Urinary bladder (tissue), 4 donors: ENCODE data around the gene TNS3. TPM values are rescaled to one million over a fixed set of nuclear protein-coding genes. Genes with fewer than 3 reads are reported as not detected.

Experiments used
- DNase-seq: peaks from one replicate; pipeline ENCODE4 v3.0.0-alpha.2; 2015; ENCODE audit errors: extremely low spot score
- H3K27ac ChIP-seq: one replicate; pipeline ENCODE4 v1.5.1; 2013; ENCODE audit warnings: low read depth, mild to moderate bottlenecking, moderate library complexity
- H3K36me3 ChIP-seq: one replicate; pipeline ENCODE4 v1.6.1; 2013; ENCODE audit warnings: mild to moderate bottlenecking, moderate library complexity; ENCODE audit not compliant: insufficient read depth
- H3K4me1 ChIP-seq: one replicate; pipeline ENCODE4 v1.6.1; 2013; ENCODE audit warnings: mild to moderate bottlenecking, moderate library complexity; ENCODE audit not compliant: insufficient read depth
- H3K4me3 ChIP-seq: one replicate; pipeline ENCODE4 v1.5.1; 2013; ENCODE audit warnings: low read depth, low read length
- WGBS: extraction: QIAGEN DNeasy Blood & Tissue Kit; methylation state at CpG from one replicate; pipeline ENCODE4 v1.1.7; 2013; 5-methylcytosine and 5-hydroxymethylcytosine counted together
- polyA plus RNA-seq: library from polyadenylated mRNA; stranded (reverse); fragments of 200-250 nt; gene quantifications from one replicate; pipeline ENCODE4 v1.2.3, GENCODE V29; 2013
- total RNA-seq: library from RNA; depleted of rRNA; stranded (reverse); fragments of >200 nt; gene quantifications from one replicate; pipeline ENCODE4 v1.2.3, GENCODE V29; 2014
- donor health status: healthy with polysubstance abuse.
- donor health status: healthy.

The TNS3 gene
- total and polyA plus RNA-seq, 2 donors, result 15.5 to 71.3 TPM

DNA sequence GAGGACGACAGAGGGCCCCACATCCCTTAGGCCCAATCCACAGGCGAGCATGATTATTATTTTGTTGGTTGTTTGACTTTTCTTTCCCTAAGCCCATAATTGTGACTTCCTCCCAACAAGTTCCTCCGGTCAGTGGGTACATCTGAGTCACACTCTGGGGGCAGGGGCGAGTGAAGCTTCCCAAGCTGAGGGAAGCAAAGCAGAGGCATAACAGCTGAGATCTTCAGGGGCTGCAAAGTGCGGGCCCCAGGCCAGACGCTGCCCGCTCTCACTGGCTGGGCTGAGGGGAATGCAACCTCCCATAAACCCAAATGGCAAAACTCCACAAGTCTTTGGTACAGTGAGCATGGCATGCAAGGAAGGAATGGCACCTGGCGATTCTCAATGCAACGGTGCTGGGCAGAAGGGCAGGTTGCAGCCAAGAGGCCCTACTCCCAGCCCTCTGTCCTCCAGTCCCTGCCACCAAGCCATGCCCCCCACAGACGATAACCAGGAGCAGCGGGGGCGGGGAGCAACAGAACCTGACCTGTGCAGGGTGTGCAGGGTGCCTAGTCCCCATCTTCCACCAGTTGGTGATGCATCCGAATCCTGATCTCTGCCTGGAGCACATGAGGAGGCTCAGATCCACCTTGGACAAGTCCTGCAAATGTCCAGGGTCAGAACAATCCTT, 25.3 kb downstream of the TNS3 start:
- no peak for DNase-seq
- Histone ChIP-seq H3K27ac (no peak overlapping the region), H3K4me3 (no peak overlapping the region), H3K4me1 (peaks cover 1% of the 10 kb centered on the region), H3K36me3 (no peaks in the 10 kb centered on the region)
- WGBS, result 86% methylated on average over 13 of the region's 13 CpGs

DNA sequence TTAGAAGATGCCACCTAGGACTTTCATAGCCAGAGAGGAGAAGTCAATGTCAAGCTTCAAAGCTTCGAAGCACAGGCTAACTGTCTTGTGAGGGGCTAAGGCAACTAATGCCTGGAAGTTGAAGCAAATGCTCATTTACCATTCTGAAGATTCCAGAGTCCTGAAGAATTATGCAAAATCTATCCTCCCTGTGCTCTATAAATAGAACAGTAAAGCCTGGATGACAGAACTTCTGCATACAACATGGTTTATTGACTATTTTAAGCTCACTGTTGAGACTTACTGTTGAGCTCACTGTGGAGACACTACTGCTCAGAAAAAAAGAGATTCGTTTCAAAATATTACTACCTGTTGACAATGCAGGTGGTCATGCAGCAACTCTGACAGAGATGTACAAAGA, 28.6 kb downstream of the TNS3 start:
- no peak for DNase-seq
- WGBS, result 71% methylated on average over 2 of the region's 2 CpGs
- H3K27ac ChIP-seq, result no peak overlapping the region

DNA sequence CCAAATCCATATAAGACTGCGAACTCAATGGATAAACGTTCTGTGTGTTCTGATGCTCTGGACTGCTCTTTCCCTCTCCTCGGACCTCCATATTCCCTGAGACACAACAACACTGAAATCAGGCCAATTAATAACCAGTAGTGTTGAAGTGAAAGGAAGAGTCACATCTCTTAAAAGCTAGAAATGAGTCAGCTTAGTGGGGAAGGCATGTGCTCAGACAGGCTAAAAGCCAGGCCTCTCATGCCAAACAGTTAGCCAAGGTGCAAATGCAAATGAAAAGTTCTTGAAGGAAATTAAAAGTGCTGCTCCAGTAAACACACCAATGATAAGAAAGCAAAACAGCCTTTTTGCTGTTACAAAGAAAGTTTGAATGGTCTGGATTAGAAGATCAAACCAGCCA, 29.3 kb downstream of the TNS3 start:
- DNase-seq, result no peak
- Histone ChIP-seq H3K4me3 (no peak overlapping the region), H3K4me1 (peaks cover 1% of the 10 kb centered on the region), H3K36me3 (no peaks in the 10 kb centered on the region), H3K27ac (no peak overlapping the region)
- 57% methylated on average over 3 of the region's 3 CpGs for WGBS

More for the DNA sequence above, 28.6 kb downstream of the TNS3 start:
- no peaks in the 10 kb centered on the region for H3K36me3 ChIP-seq
- peaks cover 1% of the 10 kb centered on the region for H3K4me1 ChIP-seq
- no peak overlapping the region for H3K4me3 ChIP-seq

DNA sequence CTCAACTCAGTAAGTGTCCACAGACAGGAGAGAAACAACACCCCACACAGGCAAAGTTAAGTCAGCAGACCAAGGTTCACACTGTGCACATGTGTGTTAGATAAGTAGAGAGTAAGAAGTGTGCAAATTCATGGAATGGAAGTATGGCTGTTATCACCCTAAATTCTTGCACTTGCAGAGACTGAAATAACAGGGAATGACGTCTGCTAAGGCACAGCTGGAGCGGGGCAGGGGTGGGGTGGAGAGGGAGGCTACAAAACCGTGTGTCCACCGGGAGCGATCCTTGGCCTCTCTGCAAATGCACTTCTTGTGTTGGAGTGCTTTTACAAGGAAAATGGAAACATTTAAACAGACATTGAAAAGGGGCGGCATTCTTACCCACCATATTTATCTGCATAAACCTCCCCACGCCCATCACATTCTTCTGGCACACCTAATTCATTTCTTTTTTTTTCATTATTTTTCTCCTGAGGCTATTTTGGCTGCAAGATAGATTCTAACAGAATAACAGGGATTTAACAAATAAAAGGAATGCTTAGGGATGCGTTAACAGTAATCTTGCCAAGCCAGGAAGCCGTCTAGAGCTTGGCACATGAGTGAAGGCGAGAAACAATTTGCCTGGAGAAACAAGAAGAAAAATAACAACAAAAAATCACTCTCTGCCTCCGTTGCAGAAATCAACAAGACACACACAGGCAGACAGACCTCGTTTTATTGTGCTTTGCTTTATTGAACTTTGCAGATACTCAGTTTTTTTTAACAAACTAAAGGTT, 30.1 kb downstream of the TNS3 start:
- 55% methylated on average over 12 of the region's 12 CpGs for WGBS
- Histone ChIP-seq H3K36me3 (no peaks in the 10 kb centered on the region), H3K4me3 (no peak overlapping the region), H3K27ac (no peak overlapping the region), H3K4me1 (peaks cover 1% of the 10 kb centered on the region)
- DNase-seq, result no peak

DNA sequence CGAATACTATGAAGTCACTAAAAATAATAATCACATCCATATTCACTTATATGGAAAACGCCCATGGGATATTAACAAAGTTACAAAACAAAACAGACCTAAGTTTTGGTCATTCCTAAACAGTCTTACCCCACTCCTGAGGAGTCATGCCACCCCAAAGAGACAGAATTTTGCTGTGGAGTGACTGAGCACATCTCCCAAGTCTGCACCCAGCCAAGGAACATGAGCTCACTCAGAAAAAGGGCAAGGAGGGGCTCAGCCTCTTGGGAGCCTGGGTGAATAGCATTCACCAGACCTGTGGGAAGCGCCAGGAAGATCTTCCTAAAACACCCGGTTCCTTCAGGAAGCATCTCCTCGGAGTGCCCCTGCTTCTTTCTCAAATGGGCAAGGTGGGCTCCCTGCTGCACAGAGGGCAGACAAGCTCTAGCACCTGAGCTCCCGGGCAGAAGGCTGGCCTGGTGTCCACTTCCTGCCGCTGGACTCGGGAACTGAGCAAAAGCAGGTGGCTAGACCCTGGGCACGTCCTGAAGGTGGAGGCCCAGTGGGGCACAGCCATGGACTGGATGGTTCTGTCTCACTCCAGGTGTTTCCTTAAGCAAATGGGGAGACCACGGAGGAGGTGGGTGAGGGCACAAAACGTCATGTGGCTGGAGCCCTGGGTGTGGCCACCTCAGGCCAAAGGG, 31.0 kb downstream of the TNS3 start:
- H3K27ac ChIP-seq, result no peak overlapping the region
- DNase-seq, result no peak

DNA sequence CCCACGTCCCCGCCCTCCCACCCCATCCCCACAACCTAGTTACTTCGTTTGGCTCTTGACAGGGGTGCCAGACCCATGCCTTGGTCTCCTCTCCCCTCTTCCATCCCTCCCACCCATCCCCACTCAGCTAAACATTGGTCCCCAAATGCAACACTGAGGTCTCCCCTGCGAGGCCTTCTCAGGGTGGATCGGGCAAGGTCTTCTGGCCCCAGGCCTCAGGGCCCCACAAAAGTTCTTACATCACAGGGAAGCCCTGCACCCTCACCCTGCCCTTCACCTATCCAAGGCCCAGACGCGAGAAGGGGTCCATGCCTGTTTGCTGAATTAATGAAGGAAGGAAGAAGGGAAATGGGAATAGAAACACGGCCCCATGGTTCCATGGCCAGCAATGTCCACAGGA, 32.0 kb downstream of the TNS3 start:
- DNase-seq, result no peak
- no peak overlapping the region for H3K27ac ChIP-seq
- 94% methylated on average over 8 of the region's 8 CpGs for WGBS
- peaks cover 1% of the 10 kb centered on the region for H3K4me1 ChIP-seq
- H3K4me3 ChIP-seq, result no peak overlapping the region
- H3K36me3 ChIP-seq, result no peaks in the 10 kb centered on the region

More for the DNA sequence above, 31.0 kb downstream of the TNS3 start:
- Histone ChIP-seq H3K36me3 (no peaks in the 10 kb centered on the region), H3K4me1 (peaks cover 1% of the 10 kb centered on the region), H3K4me3 (no peak overlapping the region)
- WGBS, result 81% methylated on average over 11 of the region's 11 CpGs

DNA sequence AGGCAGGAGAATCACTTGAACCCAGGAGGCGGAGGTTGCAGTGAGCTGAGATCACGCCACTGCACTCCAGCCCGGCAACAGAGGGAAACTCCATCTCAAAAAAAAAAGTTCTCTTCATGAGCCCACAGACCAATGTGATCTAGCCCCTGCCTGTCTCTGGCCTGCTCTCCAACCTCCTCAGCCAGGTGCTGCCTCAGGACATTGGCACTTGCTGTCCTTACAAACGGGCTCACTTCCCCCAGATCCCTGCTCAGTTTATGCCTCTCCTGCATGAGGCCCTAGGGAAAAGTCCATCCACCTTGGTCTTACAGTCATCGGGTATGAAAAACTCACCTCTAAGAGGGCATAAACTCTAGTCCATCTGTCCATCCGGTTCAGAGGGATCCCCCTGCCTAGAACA, 32.5 kb downstream of the TNS3 start:
- Histone ChIP-seq H3K4me3 (no peak overlapping the region), H3K36me3 (no peaks in the 10 kb centered on the region), H3K27ac (no peak overlapping the region), H3K4me1 (peaks cover 1% of the 10 kb centered on the region)
- 95% methylated on average over 6 of the region's 6 CpGs for WGBS
- DNase-seq, result no peak

DNA sequence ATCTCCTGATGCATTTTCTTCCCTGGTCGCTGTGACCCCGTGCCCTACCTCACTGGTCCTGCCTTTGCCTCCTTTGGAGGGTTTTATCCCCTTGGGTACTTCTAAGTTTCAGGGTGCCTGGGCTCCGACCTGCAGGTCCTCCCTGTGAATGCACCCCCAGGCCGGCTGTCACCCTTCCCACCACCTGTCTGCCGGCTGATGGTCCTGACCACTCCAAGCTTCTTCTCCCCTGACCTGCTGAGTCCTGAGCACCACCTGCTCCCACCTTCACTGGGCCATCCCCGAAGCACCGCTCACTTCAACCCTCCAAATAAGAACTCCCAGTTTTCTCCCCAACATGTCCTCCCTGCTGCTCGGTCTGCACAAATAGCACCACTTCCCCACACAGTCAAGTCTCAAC, 33.4 kb downstream of the TNS3 start:
- WGBS, result 96% methylated on average over 8 of the region's 8 CpGs
- Histone ChIP-seq H3K27ac (no peak overlapping the region), H3K4me3 (no peak overlapping the region), H3K4me1 (peaks cover 1% of the 10 kb centered on the region), H3K36me3 (no peaks in the 10 kb centered on the region)
- DNase-seq, result no peak

DNA sequence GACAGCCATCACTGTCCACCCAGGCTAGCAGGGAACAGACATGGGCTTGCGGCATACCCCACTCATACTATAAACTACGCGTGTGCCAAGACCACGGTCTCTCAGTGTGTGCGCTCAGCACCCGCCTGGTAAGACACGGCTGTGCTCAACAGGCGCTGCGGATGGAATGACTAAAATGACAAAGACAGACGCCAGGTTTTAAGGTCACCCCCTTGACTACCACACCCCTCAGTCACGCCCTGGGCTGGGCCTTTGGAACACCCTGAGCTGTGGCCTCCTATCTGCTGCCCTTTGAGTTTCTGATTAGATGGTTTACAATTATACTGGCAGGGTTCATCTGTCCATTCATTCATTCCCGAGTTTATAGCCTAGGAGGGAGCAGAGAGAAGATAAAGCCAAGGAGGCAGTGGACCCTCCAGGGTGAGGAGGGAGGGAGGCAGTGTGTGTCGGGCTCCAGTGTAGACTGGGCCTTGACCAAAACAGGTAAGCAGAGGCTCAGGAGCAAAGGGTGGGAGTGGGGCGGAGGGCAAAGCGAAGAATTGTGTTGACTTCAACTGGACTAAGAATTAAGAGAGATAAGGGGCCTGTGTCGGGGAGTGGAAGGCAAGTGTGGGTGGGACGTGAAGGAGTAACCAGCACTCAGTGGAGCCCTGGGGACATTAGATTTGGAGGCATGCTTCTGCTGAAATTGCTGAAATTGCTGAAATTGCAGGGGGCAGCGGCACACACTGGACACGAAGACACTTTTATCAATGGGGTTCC, 35.0 kb downstream of the TNS3 start:
- 88% methylated on average over 19 of the region's 19 CpGs for WGBS
- H3K4me1 ChIP-seq, result peaks cover 1% of the 10 kb centered on the region
- no peak for DNase-seq
- no peak overlapping the region for H3K27ac ChIP-seq
- H3K36me3 ChIP-seq, result no peaks in the 10 kb centered on the region
- no peak overlapping the region for H3K4me3 ChIP-seq

DNA sequence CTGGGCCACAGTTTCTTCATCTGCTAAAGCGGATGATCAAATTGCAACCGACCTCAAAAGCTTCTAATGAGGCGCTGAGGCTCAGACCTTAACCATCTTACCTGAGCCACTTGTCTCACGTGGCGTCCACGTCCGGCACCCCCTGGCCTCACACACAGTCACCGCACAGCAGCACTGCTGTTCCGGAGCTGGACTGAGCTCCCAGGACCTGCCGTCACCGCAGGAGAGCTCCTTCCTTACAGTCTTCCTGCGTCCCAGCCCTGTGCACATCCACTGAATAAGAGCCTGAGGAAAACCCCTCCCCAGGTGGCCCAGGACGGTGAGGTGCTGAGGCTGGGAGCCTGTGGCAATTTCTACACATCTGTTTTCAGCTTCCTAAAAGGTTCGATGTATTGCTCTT, 35.7 kb downstream of the TNS3 start:
- 94% methylated on average over 14 of the region's 14 CpGs for WGBS
- Histone ChIP-seq H3K4me1 (no peaks in the 10 kb centered on the region), H3K36me3 (no peaks in the 10 kb centered on the region), H3K4me3 (no peak overlapping the region), H3K27ac (no peak overlapping the region)
- no peak for DNase-seq

DNA sequence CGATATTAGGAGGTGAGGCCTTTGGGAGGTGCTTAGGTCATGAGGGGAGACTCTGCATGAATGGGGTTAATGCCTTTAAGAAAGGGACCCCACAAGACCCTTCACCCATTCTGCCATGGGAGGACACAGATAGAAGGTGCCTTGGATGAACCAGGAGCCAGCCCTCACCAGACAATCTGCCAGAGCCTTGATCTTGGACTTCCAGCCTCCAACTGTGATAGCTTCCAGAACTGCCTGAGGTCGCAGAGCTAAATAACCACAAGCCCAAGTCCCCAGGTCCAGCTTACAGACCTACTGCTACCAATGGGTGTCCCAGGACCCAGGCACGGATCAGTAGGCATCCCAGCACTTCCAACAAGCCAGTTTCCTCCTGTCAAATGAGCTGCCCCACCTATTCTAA, 37.5 kb downstream of the TNS3 start:
- no peaks in the 10 kb centered on the region for H3K36me3 ChIP-seq
- DNase-seq, result no peak
- H3K4me3 ChIP-seq, result no peak overlapping the region
- no peak overlapping the region for H3K27ac ChIP-seq
- no peaks in the 10 kb centered on the region for H3K4me1 ChIP-seq
- 83% methylated on average over 3 of the region's 3 CpGs for WGBS

DNA sequence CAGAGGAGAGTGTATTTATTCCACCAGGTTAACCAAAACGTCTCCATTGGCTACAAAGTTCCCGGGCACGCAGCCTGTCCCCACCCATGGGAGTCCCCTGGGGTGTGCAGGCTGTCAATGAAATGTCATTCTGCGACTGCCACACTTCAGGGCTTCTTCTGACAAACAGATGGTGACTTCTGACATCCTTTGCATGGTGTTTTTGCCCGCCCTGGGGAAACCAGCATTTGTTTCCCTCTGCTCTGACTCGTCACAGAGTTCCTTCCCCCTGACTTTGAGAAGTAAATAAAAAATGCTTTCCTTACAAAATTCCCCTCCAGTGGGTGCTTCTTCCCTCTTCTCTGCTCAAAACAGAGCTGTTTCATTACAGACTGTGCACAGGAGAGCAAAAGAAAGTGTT, 38.2 kb downstream of the TNS3 start:
- no peak for DNase-seq
- no peak overlapping the region for H3K27ac ChIP-seq
- 78% methylated on average over 6 of the region's 6 CpGs for WGBS
- H3K4me3 ChIP-seq, result no peak overlapping the region
- H3K4me1 ChIP-seq, result no peaks in the 10 kb centered on the region
- H3K36me3 ChIP-seq, result no peaks in the 10 kb centered on the region

DNA sequence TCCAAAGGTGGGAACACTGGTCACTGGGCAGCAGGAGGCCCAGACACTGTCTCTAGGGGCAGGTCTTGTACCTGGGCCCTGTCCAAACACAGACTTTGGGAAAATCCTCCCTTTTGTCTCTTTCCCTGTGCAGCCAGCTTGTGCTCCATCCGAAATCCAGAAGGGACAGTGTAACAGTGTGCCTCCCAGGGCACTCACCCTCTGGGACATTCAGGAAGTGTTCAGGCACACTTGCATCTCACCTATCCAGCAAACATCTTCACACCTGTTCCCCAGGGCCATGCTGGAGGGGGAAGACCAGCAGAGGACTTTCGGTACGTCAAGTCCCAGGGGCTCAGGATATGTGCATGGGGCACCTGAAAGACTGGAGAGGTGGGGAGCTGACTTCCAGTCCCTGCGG, 38.9 kb downstream of the TNS3 start:
- no peak for DNase-seq
- Histone ChIP-seq H3K4me1 (no peaks in the 10 kb centered on the region), H3K36me3 (no peaks in the 10 kb centered on the region), H3K27ac (no peak overlapping the region), H3K4me3 (no peak overlapping the region)
- 97% methylated on average over 4 of the region's 4 CpGs for WGBS
